Measurements from ENCODE around the gene NINL. TPM values are rescaled to one million over a fixed set of nuclear protein-coding genes. Genes with fewer than 3 reads are reported as not detected.

NINL gene
- total and polyA plus RNA-seq, 12 donors = 1.3 to 17.9 (median 3.8) TPM

- DNase-seq (no peak), ATAC-seq (no peak)
- Histone ChIP-seq H3K27ac (no peak overlapping the region), H3K36me3 (peaks cover 0 to under 1% (median 0%) of the 10 kb centered on the region in 9 donors), H3K4me3 (no peak overlapping the region), H3K27me3 (no peaks in the 10 kb centered on the region), H3K9me3 (peaks cover 0 to 5% (median 0%) of the 10 kb centered on the region in 11 donors), H3K4me1 (peaks cover 0 to 26% (median 14%) of the 10 kb centered on the region in 9 donors)
- WGBS, 2 donors = 88 to 91% methylated on average over 9 of the region's 9 CpGs
- no peak for TF ChIP-seq CTCF (IDR thresholded peaks at IDR 0.05)
- intact Hi-C loops (cut with DNase I) = loop anchor here in 1 of 10 donors (5.0 kb wide), 1 partner anchor 88 kb away; no protein-coding TSS in a partner anchor
These were observed 55.9 kb downstream of the NINL start for GRCh38 chr20:25529295-25529951.

- H3K27me3 ChIP-seq = no peaks in the 10 kb centered on the region
- no peak overlapping the region for H3K27ac ChIP-seq
- peaks cover 0 to 5% (median 0%) of the 10 kb centered on the region in 11 donors for H3K9me3 ChIP-seq
- DNase-seq (no peak), ATAC-seq (no peak)
- H3K4me1 ChIP-seq = peaks cover 0 to 12% (median 3%) of the 10 kb centered on the region in 9 donors
- WGBS, 2 donors = 92 to 96% methylated on average over 2 of the region's 2 CpGs
- intact Hi-C loops (cut with DNase I) = loop anchor here in 1 of 10 donors (5.0 kb wide), 1 partner anchor 89 kb away; no protein-coding TSS in a partner anchor
- peaks cover 0 to 12% (median 0%) of the 10 kb centered on the region in 9 donors for H3K36me3 ChIP-seq
- TF ChIP-seq CTCF (IDR thresholded peaks at IDR 0.05) = no peak
- H3K4me3 ChIP-seq = no peak overlapping the region
These were observed 57.4 kb downstream of the NINL start for GRCh38 chr20:25527949-25528348.

- ATAC-seq = no peak
- Histone ChIP-seq H3K27ac (no peak overlapping the region), H3K27me3 (no peaks in the 10 kb centered on the region), H3K9me3 (peaks cover 0 to 5% (median 0%) of the 10 kb centered on the region in 11 donors), H3K4me1 (no peaks in the 10 kb centered on the region), H3K36me3 (peaks cover 0 to 12% (median 0%) of the 10 kb centered on the region in 9 donors), H3K4me3 (no peak overlapping the region)
- intact Hi-C loops (cut with DNase I) = loop anchor here in 1 of 10 donors (5.0 kb wide), 1 partner anchor 91 kb away; no protein-coding TSS in a partner anchor
- no peak for TF ChIP-seq CTCF (IDR thresholded peaks at IDR 0.05)
- WGBS, 2 donors = 96 to 97% methylated on average over 9 of the region's 9 CpGs
- no peak for DNase-seq
These were observed 58.9 kb downstream of the NINL start for GRCh38 chr20:25526446-25526845.

- ATAC-seq (peak in 1 of 8 donors; percentile 42), DNase-seq (no peak)
- Histone ChIP-seq H3K36me3 (peaks cover 0 to 12% (median 0%) of the 10 kb centered on the region in 9 donors), H3K9me3 (peaks cover 0 to 2% (median 0%) of the 10 kb centered on the region in 11 donors), H3K27me3 (no peaks in the 10 kb centered on the region), H3K27ac (no peak overlapping the region), H3K4me3 (no peak overlapping the region), H3K4me1 (no peaks in the 10 kb centered on the region)
- intact Hi-C loops (cut with DNase I) = loop anchor here in 1 of 10 donors (5.0 kb wide), 1 partner anchor 91 kb away; no protein-coding TSS in a partner anchor
- no peak for TF ChIP-seq CTCF (IDR thresholded peaks at IDR 0.05)
- 83 to 91% methylated on average over 2 of the region's 2 CpGs for WGBS, 2 donors
These were observed 59.5 kb downstream of the NINL start for GRCh38 chr20:25525867-25526266.

Measured in heart right ventricle (tissue), 16 donors.